ENCODE measurements around the gene UGT1A7.
"Not testable (repeated sequence)": the region's sequence is repeated elsewhere in the genome, so short reads cannot be mapped to it uniquely, and the experiment has no call there.

The UGT1A7 gene

DNA sequence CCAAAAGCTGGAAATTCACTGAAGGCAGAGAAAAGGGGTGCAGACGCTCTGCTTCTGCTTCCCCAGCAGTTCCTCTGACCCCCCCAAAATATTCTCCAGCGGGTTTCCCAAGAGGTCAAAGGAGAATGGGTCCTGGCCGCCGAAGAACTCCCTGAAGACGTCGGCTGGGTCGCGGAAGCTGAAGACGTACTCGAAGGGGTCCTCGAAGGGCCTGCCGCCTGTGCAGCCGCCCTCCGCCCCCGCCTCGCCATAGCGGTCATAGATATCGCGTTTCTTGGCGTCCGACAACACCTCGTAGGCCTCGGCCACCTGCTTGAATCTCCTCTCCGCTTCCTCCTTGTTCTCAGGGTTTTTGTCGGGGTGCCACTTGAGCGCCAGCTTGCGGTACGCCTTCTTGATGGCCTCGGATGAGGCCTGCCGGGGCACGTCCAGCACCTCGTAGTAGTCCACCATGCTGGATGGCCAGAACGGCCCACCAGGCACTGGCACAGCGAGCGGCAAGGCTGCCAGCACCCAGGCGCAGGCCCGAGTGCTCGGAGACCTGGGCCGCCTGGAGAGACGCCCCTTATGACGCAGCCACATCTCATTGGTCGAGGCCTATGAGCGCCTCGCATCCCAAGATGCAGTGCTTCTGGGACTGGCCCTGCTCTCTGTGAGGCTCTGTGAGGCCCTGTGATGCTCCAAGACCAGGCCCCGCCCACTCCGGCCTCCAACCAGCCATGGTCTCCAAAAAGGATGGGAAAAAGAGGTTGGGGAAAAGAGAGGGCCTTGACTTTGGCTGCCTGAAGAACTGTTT, 62.0 kb downstream of the UGT1A7 start:
- no peak overlapping the region for H3K4me3 ChIP-seq (ENCODE audit: low read length, poor library complexity, severe bottlenecking)
- no peaks in the 10 kb centered on the region for H3K9me2 ChIP-seq (replicated peaks; ENCODE audit: low read depth, low read length)
- no peaks in the 10 kb centered on the region for H3K9me3 ChIP-seq (ENCODE audit: insufficient read depth, low read depth, low read length)

DNA sequence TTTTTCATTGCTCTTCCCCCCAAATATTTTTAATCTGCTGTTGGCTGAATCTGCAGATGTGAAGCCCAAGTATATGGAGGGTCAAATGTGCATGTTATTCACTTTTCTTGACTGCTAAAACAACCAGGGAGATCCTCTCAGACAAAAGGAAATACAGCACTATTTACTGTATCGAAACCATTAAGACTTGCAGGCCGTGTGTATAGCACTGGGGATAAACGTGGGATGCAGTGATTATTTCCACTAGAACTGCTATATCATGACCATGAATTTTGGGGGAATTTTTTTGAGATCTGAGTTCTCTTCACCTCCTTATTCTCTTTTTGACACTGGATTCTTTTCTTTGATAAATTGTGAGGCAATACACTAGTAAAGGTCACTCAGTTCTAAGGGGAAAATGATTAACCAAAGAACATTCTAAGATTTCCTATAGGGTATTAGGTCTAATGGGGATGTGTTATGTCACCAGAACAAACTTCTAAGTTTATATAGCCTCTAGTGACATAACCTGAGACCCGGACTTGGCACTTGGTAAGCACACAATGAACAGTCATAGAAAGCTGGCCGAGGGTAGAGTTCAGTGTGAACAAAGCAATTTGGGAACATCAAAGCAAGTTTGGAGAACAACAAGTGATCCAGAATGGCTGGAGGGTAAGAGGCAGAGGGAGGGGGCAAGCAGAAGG, 63.5 kb downstream of the UGT1A7 start:
- Histone ChIP-seq H3F3A (ENCODE audit: low read depth) (no peaks in the 10 kb centered on the region), H3K4me3 (ENCODE audit: low read length, poor library complexity, severe bottlenecking) (no peak overlapping the region), H3K4me2 (ENCODE audit: low read depth, low read length, poor library complexity, severe bottlenecking) (no peak overlapping the region), H4K20me1 (ENCODE audit: insufficient read depth, low read length, poor library complexity, severe bottlenecking) (no peaks in the 10 kb centered on the region), H3K4me1 (ENCODE audit: insufficient read depth, low read length, poor library complexity, severe bottlenecking) (no peaks in the 10 kb centered on the region), H3K27me3 (ENCODE audit: insufficient read depth, low read length, poor library complexity, severe bottlenecking) (no peaks in the 10 kb centered on the region), H3K9me2 (replicated peaks; ENCODE audit: low read depth, low read length) (no peaks in the 10 kb centered on the region), H2AFZ (ENCODE audit: low read length) (no peak overlapping the region), H3K36me3 (ENCODE audit: insufficient read depth, low read length) (no peaks in the 10 kb centered on the region), H3K9ac (ENCODE audit: low read depth, low read length, poor library complexity, severe bottlenecking) (no peak overlapping the region), H3K79me2 (ENCODE audit: insufficient read depth, low read length) (no peaks in the 10 kb centered on the region), H3K9me3 (ENCODE audit: insufficient read depth, low read depth, low read length) (no peaks in the 10 kb centered on the region)
- TF ChIP-seq EZH2phosphoT487 (IDR thresholded peaks at IDR 0.05; ENCODE audit: borderline replicate concordance) = no peak
- TF ChIP-seq, protein P1, sequence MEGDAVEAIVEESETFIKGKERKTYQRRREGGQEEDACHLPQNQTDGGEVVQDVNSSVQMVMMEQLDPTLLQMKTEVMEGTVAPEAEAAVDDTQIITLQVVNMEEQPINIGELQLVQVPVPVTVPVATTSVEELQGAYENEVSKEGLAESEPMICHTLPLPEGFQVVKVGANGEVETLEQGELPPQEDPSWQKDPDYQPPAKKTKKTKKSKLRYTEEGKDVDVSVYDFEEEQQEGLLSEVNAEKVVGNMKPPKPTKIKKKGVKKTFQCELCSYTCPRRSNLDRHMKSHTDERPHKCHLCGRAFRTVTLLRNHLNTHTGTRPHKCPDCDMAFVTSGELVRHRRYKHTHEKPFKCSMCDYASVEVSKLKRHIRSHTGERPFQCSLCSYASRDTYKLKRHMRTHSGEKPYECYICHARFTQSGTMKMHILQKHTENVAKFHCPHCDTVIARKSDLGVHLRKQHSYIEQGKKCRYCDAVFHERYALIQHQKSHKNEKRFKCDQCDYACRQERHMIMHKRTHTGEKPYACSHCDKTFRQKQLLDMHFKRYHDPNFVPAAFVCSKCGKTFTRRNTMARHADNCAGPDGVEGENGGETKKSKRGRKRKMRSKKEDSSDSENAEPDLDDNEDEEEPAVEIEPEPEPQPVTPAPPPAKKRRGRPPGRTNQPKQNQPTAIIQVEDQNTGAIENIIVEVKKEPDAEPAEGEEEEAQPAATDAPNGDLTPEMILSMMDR (conservative IDR thresholded peaks at IDR 0.05; ENCODE audit: low read length) = no peak

More for the DNA sequence above, 62.0 kb downstream of the UGT1A7 start:
- Histone ChIP-seq H3K4me1 (ENCODE audit: insufficient read depth, low read length, poor library complexity, severe bottlenecking) (no peaks in the 10 kb centered on the region), H2AFZ (ENCODE audit: low read length) (no peak overlapping the region), H3K79me2 (ENCODE audit: insufficient read depth, low read length) (no peaks in the 10 kb centered on the region), H3F3A (ENCODE audit: low read depth) (no peaks in the 10 kb centered on the region), H3K27me3 (ENCODE audit: insufficient read depth, low read length, poor library complexity, severe bottlenecking) (no peaks in the 10 kb centered on the region), H4K20me1 (ENCODE audit: insufficient read depth, low read length, poor library complexity, severe bottlenecking) (no peaks in the 10 kb centered on the region), H3K9ac (ENCODE audit: low read depth, low read length, poor library complexity, severe bottlenecking) (no peak overlapping the region), H3K4me2 (ENCODE audit: low read depth, low read length, poor library complexity, severe bottlenecking) (no peak overlapping the region), H3K36me3 (ENCODE audit: insufficient read depth, low read length) (no peaks in the 10 kb centered on the region)
- TF ChIP-seq, protein P1 (conservative IDR thresholded peaks at IDR 0.05; ENCODE audit: low read length) = no peak
- no peak for TF ChIP-seq EZH2phosphoT487 (IDR thresholded peaks at IDR 0.05; ENCODE audit: borderline replicate concordance)

DNA sequence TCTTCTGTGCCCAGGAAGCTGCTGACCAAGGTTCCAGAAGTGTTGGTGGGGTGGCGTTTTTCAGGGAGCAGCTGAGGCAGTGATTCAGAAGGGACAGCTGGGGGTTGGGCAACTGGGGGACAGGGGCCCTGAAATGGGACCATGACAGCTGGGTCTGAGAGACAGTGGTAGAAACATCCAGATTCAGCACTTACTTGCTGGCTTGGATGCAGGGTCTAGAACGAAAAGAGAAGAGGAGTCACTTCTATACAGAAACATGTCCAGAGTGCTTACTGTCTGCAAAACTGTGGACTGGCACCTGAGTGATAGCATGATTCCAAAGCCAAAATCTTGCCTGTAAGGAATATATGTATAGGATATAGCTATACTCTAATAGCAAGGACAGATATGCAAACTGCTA, 64.1 kb downstream of the UGT1A7 start:
- not testable (repeated sequence) for H3K9ac ChIP-seq (ENCODE audit: low read depth, low read length, poor library complexity, severe bottlenecking); H3K4me3 ChIP-seq (ENCODE audit: low read length, poor library complexity, severe bottlenecking); H3K4me2 ChIP-seq (ENCODE audit: low read depth, low read length, poor library complexity, severe bottlenecking); H4K20me1 ChIP-seq (ENCODE audit: insufficient read depth, low read length, poor library complexity, severe bottlenecking); H3K9me2 ChIP-seq (replicated peaks; ENCODE audit: low read depth, low read length); H3K79me2 ChIP-seq (ENCODE audit: insufficient read depth, low read length); H3K36me3 ChIP-seq (ENCODE audit: insufficient read depth, low read length); H3K4me1 ChIP-seq (ENCODE audit: insufficient read depth, low read length, poor library complexity, severe bottlenecking); H3F3A ChIP-seq (ENCODE audit: low read depth); H3K9me3 ChIP-seq (ENCODE audit: insufficient read depth, low read depth, low read length); H2AFZ ChIP-seq (ENCODE audit: low read length); H3K27me3 ChIP-seq (ENCODE audit: insufficient read depth, low read length, poor library complexity, severe bottlenecking)

All from Loucy (cell line).